DOHH2 (cell line): ENCODE data around the gene LAMA3.

Source experiments
- H3F3A ChIP-seq: fragments of 200-600 bp; sonication (generic), shearing (Covaris generic); 2 replicates; pipeline ENCODE4 v1.6.0; 2016; ENCODE audit warnings: antibody characterized with exemption, mild to moderate bottlenecking; ENCODE audit not compliant: control insufficient read depth, insufficient read depth
- H3K27ac ChIP-seq: fragments of 200-600 bp; sonication (generic); 2 replicates; pipeline ENCODE4 v1.5.1; 2014; ENCODE audit warnings: low read depth, mild to moderate bottlenecking, low read length, moderate library complexity
- H3K27me3 ChIP-seq: fragments of 200-600 bp; sonication (generic); 2 replicates; pipeline ENCODE4 v1.6.1; 2014; ENCODE audit warnings: mild to moderate bottlenecking, low read length, mixed read lengths; ENCODE audit not compliant: control insufficient read depth
- H3K36me3 ChIP-seq: fragments of 200-600 bp; sonication (generic); 2 replicates; pipeline ENCODE4 v1.6.1; 2014; ENCODE audit warnings: mild to moderate bottlenecking, low read length, moderate library complexity, mixed read lengths; ENCODE audit not compliant: control insufficient read depth
- H3K4me1 ChIP-seq: fragments of 200-600 bp; sonication (generic); 2 replicates; pipeline ENCODE4 v1.6.1; 2014; ENCODE audit warnings: mild to moderate bottlenecking, low read length, mixed read lengths; ENCODE audit not compliant: control insufficient read depth
- H3K4me2 ChIP-seq: fragments of 200-600 bp; sonication (generic); 2 replicates; pipeline ENCODE4 v1.6.0; 2014; ENCODE audit warnings: mild to moderate bottlenecking, low read length, moderate library complexity
- H3K4me3 ChIP-seq: fragments of 200-600 bp; sonication (generic); 2 replicates; pipeline ENCODE4 v1.5.1; 2014; ENCODE audit warnings: mild to moderate bottlenecking, low read length, mixed read lengths
- H3K79me2 ChIP-seq: fragments of 200-600 bp; sonication (generic); 2 replicates; pipeline ENCODE4 v1.6.1; 2014; ENCODE audit warnings: mild to moderate bottlenecking, low read length, mixed read lengths; ENCODE audit not compliant: control insufficient read depth
- H3K9me2 ChIP-seq: fragments of 200-600 bp; sonication (generic); replicated peaks from 2 replicates; pipeline ENCODE4 v1.6.1; 2014; ENCODE audit warnings: mild to moderate bottlenecking, low read length, mixed read lengths; ENCODE audit not compliant: control insufficient read depth
- H3K9me3 ChIP-seq: fragments of 200-600 bp; sonication (generic); 2 replicates; pipeline ENCODE4 v1.6.1; 2014; ENCODE audit warnings: antibody characterized with exemption, low read length, mixed read lengths; ENCODE audit not compliant: control insufficient read depth, insufficient read depth
- H4K20me1 ChIP-seq: fragments of 200-600 bp; sonication (generic); 2 replicates; pipeline ENCODE4 v1.6.0; 2014; ENCODE audit warnings: low read depth, mild to moderate bottlenecking, antibody characterized with exemption, low read length, moderate library complexity; ENCODE audit not compliant: control insufficient read depth, insufficient read depth
- EZH2phosphoT487 ChIP-seq: fragments of 200-600 bp; sonication (generic); IDR thresholded peaks from 2 replicates; pipeline ENCODE4 v1.6.1; 2017; ENCODE audit warnings: borderline replicate concordance, mild to moderate bottlenecking, antibody characterized with exemption, low read length, moderate library complexity, mixed read lengths
- TF ChIP-seq, protein P1 (sequence below): fragments of 200-600 bp; sonication (generic); IDR thresholded peaks from one replicate; pipeline ENCODE4 v1.5.1; 2014; ENCODE audit warnings: antibody characterized with exemption, mild to moderate bottlenecking, low read depth, low read length; ENCODE audit not compliant: poor library complexity, severe bottlenecking

The LAMA3 gene

DNA sequence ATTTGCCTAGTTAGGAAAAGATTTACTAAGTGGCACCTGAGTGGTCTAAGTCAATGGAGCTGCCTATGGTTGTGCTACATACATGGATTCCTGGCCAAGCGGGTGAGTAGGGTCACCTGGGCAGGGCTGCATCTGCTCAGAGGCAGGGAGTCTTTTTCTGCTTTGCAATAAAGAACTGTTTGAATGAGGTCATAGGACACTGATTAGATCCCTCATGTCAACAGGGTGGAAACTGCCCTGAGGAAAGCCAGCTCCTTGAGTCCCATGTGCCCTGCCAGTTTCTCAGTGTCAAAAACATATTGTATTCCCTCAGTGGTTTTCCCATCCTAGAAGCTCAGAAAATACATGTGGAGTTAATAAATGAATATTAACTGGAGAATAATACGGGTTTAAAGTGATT, 4.6 kb downstream of the LAMA3 start:
- no peak overlapping the region for H3K4me2 ChIP-seq
- H3K9me3 ChIP-seq: no peaks in the 10 kb centered on the region
- no peak overlapping the region for H3K4me3 ChIP-seq
- no peaks in the 10 kb centered on the region for H3K4me1 ChIP-seq
- no peaks in the 10 kb centered on the region for H3K79me2 ChIP-seq
- H4K20me1 ChIP-seq: no peaks in the 10 kb centered on the region
- no peaks in the 10 kb centered on the region for H3K9me2 ChIP-seq
- H3K27ac ChIP-seq: no peak overlapping the region
- H3K36me3 ChIP-seq: no peaks in the 10 kb centered on the region
- H3F3A ChIP-seq: no peaks in the 10 kb centered on the region
- TF ChIP-seq EZH2phosphoT487: no peak
- TF ChIP-seq, protein P1, sequence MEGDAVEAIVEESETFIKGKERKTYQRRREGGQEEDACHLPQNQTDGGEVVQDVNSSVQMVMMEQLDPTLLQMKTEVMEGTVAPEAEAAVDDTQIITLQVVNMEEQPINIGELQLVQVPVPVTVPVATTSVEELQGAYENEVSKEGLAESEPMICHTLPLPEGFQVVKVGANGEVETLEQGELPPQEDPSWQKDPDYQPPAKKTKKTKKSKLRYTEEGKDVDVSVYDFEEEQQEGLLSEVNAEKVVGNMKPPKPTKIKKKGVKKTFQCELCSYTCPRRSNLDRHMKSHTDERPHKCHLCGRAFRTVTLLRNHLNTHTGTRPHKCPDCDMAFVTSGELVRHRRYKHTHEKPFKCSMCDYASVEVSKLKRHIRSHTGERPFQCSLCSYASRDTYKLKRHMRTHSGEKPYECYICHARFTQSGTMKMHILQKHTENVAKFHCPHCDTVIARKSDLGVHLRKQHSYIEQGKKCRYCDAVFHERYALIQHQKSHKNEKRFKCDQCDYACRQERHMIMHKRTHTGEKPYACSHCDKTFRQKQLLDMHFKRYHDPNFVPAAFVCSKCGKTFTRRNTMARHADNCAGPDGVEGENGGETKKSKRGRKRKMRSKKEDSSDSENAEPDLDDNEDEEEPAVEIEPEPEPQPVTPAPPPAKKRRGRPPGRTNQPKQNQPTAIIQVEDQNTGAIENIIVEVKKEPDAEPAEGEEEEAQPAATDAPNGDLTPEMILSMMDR: no peak
- H3K27me3 ChIP-seq: 0 out of 2 replicates have a peak, but pooled peaks cover 2% of the 10 kb centered on the region

DNA sequence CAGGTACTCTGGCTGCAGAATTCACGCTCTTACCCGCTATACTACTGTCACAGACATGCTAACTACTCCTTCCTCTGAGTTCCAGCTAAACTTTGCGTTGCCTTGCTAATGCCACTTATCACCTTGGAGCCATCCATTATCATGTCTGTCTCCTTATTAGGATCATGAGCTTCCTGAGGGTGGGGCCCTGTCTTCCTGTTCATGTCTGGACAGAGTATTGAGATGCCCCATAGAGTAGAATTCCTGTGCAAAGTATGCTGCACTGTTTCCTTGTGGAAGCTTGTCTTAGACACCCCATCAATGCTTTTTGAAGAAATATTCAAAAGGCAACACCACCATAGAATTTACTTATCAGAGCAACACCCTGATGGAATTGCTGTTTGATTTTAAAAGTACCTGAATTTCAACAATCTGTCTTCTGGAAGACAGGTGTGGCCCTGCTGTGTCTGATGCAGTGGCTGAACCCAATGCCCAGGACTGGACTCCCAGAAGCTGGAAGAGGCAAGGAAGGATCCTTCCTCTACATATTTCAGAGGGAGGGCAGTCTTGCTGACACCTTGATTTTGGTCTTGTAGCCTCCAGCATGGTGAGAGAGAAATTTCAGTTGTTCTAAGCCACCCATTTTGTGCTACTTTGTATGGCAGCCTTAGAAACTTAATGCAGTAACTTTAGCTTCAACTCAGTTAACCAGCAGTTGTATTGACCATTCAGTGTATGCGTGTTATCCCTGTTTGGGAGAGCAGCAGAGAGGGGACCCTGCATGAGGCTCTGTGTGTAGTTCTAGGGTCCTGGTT, 5.6 kb downstream of the LAMA3 start:
- Histone ChIP-seq H3K9me2 (no peaks in the 10 kb centered on the region), H4K20me1 (no peaks in the 10 kb centered on the region), H3F3A (no peaks in the 10 kb centered on the region), H3K4me3 (no peak overlapping the region), H3K9me3 (no peaks in the 10 kb centered on the region), H3K27ac (no peak overlapping the region), H3K4me1 (no peaks in the 10 kb centered on the region), H3K4me2 (no peak overlapping the region), H3K27me3 (0 out of 2 replicates have a peak, but pooled peaks cover 2% of the 10 kb centered on the region), H3K36me3 (no peaks in the 10 kb centered on the region), H3K79me2 (no peaks in the 10 kb centered on the region)
- TF ChIP-seq EZH2phosphoT487: no peak
- TF ChIP-seq, protein P1: no peak

DNA sequence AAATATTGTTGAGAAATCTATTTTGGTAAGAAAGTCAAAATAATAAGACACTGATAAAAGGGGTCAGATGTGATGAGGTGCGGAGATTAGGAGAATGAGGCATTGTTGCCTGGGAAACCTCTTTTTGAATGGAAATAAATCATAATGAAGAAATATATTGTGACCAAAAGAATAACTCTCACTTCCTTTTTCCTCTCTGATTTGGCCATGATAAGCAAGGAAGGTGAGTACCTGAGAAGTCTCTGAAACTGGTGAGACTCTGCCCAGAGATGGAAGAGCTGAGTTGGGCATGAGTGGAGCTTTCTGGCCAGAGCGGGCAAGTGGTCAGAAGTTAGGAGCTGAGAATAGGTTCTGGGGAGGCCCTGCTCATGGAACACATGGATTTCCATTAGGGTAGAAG, 11.8 kb downstream of the LAMA3 start:
- Histone ChIP-seq H3K4me1 (no peaks in the 10 kb centered on the region), H3K9me2 (no peaks in the 10 kb centered on the region), H4K20me1 (no peaks in the 10 kb centered on the region), H3K27ac (no peak overlapping the region), H3K4me3 (no peak overlapping the region), H3F3A (no peaks in the 10 kb centered on the region), H3K36me3 (no peaks in the 10 kb centered on the region), H3K27me3 (peaks cover 10% of the 10 kb centered on the region), H3K9me3 (no peaks in the 10 kb centered on the region), H3K79me2 (no peaks in the 10 kb centered on the region), H3K4me2 (no peak overlapping the region)
- TF ChIP-seq, protein P1: no peak
- no peak for TF ChIP-seq EZH2phosphoT487
